GM21360 (cell line): ENCODE measurements around the gene ZBTB2.
A peak's percentile ranks its signal among the peaks of the same experiment; 100 is the strongest.
"Not testable (repeated sequence)": the region's sequence is repeated elsewhere in the genome, so short reads cannot be mapped to it uniquely, and the experiment has no call there.

ENCODE experiments used
- ATAC-seq: cut with Tn5 transposase; IDR thresholded peaks from one replicate; pipeline ENCODE4 v1.9.1; 2021; ENCODE audit warnings: mild to moderate bottlenecking, moderate library complexity; ENCODE audit not compliant: unreplicated experiment

The ZBTB2 gene

DNA sequence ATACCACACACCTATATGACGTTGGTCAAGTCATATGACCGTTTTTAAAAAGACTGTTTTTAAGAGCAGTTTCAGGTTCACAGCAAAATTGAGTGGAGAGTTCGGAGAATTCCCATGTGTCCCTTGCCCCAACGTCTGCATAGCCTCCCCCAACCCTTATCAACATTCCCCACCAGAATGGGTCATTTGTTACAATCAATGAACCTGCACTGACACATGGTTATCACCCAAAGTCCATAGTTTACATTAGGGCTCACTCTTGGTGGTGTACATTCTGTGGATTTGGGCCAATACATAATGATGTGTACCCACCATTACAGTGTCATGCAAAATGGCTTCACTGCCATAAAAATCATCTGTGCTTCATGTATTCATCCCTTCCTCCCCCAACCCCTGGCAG, 52.0 kb downstream of the ZBTB2 start:
- ATAC-seq = no peak

DNA sequence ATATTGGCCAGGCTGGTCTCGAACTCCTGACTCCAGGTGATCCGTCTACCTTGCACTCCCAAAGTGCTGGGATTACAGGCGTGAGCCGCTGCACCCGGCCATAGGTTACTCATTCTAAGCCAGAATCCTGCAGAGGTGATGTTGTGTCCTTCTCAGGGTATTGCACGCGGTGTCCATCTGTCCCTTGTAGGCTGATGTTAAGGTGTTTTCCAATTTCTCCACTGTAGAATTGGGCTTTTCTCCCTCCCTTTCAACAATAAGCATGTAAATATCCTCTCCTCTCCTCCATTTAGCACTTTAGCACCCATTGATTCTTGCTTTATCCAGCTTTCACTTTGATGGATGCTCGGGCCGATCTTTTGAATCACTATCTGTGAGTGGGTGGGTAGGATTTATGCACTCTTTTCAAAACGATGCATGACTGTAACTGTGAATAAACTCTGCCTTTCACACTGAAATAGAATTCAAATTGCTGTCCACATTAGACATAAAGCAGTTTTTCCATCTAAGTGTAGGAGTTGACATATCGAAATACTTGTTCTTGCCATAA, 52.6 kb downstream of the ZBTB2 start:
- no peak for ATAC-seq

DNA sequence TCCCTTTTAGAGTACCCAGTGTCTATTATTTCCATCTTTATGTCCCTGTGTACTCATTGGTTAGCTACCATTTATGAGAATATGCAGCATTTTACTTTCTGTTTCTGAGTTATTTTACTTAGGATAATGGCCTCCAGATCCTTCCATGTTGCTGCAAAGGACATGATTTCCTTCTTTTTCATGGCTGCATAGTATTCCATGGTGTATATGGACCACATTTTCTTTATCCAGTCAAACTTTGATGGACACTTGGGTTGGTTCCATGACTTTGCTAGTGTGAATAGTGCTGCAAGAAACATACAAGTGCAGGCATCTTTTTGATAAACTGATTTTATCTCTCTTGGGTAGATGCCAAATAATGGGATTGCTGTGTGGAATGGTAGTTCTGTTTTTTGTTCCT, 55.4 kb downstream of the ZBTB2 start:
- no peak for ATAC-seq

DNA sequence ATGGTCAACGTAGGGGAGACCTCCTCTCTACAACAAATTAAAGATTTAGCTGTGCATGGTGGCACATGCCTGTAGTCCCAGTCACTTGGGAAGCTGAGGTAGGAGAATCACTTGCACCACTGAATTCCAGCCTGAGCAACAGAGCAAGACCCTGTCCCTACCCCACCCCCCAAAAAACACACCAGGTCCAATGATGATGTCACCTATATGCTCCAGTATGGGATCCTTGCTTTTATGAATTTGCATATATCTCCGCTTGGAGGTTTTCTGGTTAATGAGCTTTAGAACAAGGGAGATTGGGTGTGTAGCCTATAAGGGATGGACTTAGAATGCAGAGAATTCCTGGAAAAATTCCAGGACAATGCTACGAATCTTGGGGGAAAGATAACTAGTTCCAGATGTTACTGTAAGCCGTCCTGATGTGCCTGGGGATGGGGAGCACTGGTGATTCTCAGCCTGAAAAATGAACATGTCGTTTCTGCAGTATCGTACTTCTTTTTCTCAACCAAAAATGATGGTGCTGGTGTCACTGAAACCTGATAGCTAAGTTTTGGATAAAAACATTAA, 61.1 kb downstream of the ZBTB2 start:
- no peak for ATAC-seq

DNA sequence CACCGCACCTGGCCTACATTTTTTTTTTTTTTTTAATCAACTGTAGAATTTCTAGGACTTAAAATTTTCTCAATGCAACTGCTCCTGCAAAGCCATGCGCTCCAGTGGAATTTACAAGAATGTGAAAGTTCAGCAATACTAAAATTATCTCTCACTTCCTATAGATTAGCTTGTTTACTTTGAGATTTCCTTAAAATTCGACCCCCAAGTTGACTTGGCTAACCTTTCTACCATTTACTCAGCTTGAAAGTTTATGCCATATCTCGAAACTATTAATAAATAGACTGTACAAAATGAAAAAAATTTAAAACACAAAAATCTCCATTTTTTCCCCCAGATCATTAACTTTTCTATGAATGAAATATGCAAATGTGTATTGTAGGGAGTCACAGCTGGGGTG, 64.3 kb downstream of the ZBTB2 start:
- no peak for ATAC-seq

DNA sequence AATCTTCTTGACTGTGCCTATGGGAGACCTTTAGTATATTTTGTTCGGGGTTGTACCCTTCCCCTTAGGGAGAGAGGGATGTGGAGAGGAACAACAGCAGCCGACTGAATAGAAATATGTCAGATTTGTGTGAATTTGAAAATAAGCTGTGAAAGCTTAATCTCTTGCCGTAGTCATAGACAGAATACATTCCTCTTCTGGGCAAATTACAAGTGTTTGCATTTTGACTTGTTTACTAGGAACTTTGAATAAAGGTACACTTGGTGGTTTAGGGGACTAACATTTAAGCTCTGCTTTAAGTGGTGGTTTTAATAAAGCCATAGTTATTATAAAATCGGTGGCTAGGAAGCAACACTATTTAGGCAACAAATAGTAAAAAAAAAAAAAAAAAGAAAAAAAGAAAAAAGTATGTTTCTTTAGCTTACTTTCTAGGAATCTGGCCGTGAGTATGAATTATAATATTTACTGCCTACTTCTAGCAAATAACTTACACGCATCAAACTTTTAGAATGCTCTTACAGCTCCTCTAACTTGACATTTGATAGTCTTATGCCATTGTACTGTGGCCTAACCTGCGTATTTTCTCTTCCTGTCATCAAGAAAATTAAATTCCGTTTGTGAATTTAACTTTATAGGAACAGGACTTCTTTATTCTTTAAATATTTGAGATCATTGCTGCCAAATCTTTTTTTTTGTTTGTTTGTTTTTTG, 65.1 kb downstream of the ZBTB2 start:
- no peak for ATAC-seq

DNA sequence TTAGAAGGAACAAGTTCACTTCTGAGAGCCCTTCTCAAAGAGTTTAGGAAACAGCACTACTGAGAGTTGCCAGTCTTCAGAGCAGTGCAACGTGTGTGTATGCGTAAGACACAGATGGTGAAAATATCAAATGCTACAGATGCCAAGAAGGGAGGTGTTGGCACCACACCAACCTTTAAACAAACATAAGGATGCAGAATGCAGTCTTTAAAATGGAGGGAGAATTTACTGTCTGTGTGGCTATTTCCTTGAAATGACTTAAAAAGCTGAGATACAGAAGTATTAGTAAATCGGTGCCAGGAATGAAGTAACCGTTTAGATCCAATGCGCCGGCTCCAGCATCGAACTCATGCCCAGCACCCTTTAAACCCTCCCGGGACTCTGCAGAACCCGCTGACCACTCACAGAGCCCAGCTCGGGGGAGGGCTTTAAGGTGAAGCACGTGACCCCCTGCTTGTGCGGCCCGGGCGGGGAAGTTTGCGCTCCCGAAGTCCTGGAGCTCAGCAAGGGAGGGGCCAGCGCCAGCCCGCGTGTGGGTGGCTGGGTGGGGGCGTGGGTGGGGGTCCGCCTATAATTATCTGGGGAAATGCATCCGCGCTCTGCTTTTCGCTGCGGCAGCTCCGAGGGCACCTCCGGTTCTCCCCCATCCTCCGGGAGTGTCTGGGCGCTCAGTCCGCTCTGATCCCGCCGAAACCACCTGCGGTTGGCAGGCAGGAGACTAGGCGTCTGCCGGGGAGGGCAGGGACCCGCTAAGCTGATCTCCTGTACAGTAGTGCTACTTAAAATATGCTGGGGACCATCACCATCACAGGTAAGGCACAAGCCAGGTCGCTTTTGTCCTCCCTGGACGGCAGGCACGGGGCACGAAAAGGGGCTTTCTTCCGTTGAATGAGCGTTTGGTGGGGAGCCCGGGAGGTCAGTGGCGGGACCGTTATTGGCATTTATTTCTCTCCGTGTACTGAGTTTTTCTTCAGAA, 66.0 kb downstream of the ZBTB2 start:
- no peak for ATAC-seq

DNA sequence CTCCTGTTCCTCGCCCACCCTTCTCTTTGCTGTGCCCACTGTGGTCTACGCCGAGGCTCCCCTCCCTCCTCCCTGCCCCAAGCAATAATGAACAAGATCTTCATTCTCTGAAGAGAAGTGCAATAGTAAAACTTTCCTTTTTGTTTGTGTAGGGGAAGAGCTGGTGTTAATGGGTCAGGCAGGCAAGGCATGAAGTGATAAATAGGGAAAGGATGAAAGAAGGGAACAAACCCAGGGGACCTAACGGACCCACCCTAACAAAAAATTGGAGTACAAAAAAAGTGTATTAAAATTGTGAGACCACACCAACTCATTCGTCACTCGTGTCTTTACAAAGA, 66.9 kb downstream of the ZBTB2 start:
- ATAC-seq = no peak

DNA sequence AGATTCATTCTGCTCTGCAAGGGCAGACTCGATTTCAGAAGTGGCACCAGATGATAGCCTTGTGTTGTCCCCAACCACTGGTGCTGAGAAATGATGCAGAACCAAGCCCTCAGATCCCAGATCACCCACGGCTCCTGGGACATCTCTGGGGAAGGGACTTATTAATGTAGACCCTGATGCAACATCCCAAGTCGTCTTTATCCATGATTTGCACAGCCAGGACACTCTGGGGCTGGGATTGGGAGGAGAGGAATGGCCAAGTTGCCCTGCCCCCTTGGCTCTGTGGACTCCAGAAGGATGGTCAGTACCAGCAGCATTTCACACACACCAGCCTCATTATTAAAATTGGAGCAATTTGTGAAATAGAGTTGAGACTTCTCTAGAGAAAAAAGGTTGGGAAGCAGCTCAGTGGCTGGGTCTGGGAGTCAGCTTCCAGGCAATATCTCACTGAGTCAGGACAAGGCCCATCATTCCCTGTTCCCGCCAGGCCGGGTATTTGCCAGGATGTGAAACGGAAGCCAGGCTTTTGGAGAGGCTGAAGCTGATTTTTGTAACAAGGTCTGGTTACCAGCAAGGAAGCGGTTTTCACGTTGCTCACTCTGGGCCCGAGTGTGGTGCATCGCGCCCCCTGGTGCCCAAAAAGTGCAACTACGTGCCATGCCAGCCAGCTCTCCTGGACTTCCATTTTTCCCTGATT, 67.4 kb downstream of the ZBTB2 start:
- peak; percentile 81 for ATAC-seq

DNA sequence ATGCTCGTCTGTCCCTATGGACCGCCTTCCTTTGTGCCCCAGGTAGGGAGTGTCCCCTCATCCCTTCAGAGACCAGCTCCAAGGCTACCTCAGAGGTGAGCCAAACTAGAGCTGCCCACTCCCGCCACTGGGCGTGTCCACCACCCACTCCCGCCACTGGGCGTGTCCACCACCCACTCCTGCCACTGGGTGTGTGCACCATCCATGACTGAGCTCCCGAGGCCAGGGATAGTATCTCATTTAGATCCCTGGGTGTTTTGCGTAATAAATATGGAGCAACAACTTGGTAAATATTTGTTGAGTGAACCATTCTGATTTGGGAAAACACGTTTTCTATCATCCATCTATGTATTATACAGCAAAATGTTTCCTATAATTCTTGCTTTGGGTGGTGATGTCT, 68.8 kb downstream of the ZBTB2 start:
- ATAC-seq = no peak

DNA sequence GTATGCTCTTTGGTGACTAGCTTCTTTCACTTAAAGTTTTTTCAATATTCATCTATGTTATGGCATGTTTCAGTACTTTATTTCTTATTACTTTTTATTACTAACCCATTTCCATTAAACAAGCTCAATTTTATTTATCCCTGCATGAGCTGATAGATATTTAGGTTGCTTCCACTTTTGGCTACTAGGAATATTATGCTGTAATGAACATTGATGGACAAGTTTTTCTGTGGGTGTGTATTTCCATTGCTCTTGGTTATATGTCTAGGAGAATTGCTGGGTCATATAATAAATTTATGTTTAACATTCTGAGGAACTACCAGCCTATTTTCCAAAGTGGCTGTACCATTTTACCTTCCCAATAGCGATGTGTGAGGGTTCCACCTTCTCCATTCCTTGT, 69.9 kb downstream of the ZBTB2 start:
- ATAC-seq = no peak

DNA sequence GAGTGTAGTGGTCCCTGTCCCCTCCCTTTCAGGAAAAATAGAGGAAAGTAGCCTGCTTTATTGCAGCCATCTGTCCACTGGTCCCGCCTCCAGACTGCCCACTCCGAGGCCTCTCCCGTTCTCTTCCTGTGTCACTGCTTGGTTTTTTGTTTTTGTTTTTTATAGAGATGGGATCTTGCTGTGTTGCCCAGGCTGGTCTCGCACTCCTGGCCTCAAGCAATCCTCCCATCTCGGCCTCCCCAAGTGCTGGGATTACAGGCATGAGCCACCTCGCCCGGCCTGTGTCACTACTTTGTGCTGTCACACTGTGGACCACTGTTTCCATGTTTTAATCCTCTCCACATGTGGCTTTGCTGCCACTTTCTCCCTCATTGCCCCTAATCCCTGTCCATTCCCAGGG, 71.2 kb downstream of the ZBTB2 start:
- ATAC-seq = no peak

DNA sequence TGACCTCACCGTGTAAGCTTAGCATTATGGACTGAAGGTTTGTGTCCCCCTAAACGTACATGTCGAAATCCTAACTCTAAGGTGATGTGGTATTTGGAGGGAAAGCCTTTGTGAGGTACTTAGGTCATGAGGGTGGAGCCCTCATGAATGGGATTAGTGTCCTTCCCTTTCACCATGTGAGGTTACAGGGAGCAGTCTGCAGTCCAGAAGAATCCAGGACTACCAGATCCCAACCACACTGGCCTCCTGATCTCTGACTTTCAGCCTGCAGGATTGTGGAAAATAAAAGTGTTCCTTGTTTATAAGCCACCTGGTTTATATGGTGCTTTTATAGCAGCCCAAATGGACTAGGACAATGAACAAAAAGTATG, 73.4 kb downstream of the ZBTB2 start:
- ATAC-seq = no peak

DNA sequence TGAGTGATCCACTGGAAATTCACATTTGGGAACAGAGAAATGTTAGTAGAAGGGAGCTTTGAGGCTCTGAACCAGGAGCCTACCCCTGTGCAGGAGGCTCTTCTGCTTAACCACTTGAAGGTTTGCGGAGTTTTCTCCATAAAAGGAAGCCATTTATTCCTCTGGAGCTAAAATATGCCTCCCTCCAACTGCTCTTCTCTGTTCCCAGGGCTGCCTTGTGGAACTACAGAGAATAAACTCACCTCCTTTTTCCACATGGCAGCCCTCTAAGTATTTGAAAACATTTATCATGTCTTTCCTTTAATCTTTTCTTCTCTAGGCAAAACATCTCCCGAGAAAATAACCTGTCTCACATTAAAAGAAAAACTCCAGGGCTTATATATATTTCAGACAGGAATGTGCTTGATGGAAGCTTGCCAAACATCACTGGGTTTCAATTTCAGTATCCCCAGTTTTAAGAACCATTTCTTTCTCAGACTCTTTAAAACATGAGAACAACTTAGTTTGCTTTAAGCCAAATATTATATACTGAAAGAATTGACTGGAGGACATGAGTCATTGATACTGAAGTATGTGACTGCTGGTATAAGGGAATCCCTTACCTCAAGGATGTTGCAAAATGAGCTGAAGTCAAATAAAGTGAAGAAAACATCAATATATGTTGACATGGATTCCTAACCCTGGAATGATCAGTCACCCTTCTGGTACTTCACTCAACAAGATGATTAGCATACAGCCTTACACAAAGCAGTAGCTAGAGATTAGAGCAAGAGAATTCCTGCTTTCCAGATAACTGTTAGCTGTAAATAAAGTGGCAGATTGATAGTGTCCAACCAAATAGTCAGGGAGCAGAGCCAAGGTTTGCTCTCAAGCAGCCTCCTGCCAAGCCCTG, 74.0 kb downstream of the ZBTB2 start:
- ATAC-seq = no peak

DNA sequence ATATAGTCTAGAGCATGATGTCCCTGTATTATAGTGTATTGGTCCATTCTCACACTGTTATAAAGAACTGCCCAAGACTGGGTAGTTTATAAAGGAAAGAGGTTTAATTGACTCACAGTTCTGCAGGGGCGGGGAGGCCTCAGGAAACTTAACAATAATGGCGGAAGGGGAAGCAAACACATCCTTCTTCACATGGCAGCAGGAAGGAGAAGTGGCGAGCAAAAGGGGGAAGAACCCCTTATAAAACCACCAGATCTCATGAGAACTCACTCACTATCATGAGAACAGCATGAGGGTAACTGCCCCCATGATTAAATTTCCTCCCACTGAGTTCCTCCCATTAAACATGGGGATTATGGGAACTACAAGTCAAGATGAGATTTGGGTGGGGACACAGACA, 75.7 kb downstream of the ZBTB2 start:
- ATAC-seq = not testable (repeated sequence)
